ENCODE data around the gene IFITM2. TPM values are rescaled to one million over a fixed set of nuclear protein-coding genes. Genes with fewer than 3 reads are reported as not detected.
A peak's percentile ranks its signal among the peaks of the same experiment; 100 is the strongest.

The IFITM2 gene
- total and polyA plus RNA-seq, 2 of the 13 experiments (the other 11 are each of a cell fraction or from before 2014, with no cell fraction given), result 13.8 to 267 TPM

DNA sequence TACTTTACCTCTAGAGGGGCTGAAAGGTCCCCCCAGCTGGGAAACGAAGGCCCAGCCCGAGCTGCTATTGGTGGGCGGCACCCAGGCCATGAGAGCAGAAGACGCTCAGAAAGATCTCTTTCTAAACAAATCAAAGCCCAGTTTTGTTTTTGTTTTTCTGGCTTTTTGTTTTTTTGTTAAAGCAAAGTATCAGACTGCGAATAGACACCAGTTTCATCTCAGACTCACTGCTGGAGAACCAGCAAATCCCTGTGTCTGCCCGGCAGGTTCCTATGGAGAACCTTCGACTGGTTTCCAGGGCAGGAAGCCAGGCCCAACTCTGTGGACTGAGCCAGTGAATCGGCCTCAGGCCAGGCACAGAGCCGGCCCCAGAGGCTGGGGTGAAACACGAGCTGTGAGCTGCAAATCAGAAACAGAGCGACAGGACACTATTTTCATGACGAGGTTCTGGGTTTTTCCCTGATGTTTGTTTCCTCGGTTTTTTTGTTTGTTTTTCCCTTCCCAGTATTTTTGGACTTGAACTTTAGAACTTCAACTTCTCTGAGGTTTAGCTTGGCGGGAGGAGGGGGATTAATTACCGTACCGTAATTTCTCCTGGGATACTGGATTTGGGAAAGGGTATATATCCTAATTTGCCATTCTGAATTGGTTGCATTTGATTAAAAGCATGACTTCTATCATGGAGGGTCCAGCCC is 45.7 kb downstream of the IFITM2 start (continued):
- TF ChIP-seq FOXK1 (CRISPR knock-in tag; IDR thresholded peaks at IDR 0.05; ENCODE audit: borderline replicate concordance, low read depth) (no peak; the same call in 1 of the 2 replicates), MAZ (IDR thresholded peaks at IDR 0.05; ENCODE audit: borderline replicate concordance, low read depth, low read length) (no peak), MAZ (CRISPR knock-in tag; IDR thresholded peaks at IDR 0.05; ENCODE audit: low read depth) (no peak), FUBP1 (CRISPR knock-in tag; IDR thresholded peaks at IDR 0.05; ENCODE audit: borderline replicate concordance) (no peak), CBX2 (IDR thresholded peaks at IDR 0.05; ENCODE audit: low read depth, low read length) (no peak), CBX2 (CRISPR knock-in tag; IDR thresholded peaks at IDR 0.05; ENCODE audit: low read depth) (no peak; the same call in 1 of the 2 replicates), RAD21 (CRISPR knock-in tag; IDR thresholded peaks at IDR 0.05) (no peak), SALL1 (CRISPR knock-in tag; IDR thresholded peaks at IDR 0.05) (peak; percentile 77), ZNF557 (CRISPR knock-in tag; IDR thresholded peaks at IDR 0.05) (no peak), MBD4 (IDR thresholded peaks at IDR 0.05; ENCODE audit: borderline replicate concordance, low read length) (no peak), SETDB1 (CRISPR knock-in tag; IDR thresholded peaks at IDR 0.05; ENCODE audit: borderline replicate concordance) (no peak), NFKBIZ (CRISPR knock-in tag; IDR thresholded peaks at IDR 0.05) (peak; percentile 80), NR2F2 (IDR thresholded peaks at IDR 0.05; ENCODE audit: borderline replicate concordance, low read depth) (no peak), FOXA1 (IDR thresholded peaks at IDR 0.05) (no peak), FOXA1 (CRISPR knock-in tag; IDR thresholded peaks at IDR 0.05) (peak; percentile 30; the same call in 1 of the 2 replicates), SAP130 (CRISPR knock-in tag; IDR thresholded peaks at IDR 0.05; ENCODE audit: low read depth) (peak; percentile 84), NR2F1 (CRISPR knock-in tag; IDR thresholded peaks at IDR 0.05) (no peak), ELF1 (CRISPR knock-in tag; IDR thresholded peaks at IDR 0.05) (peak; percentile 36; the same call in 1 of the 2 replicates), JUNB (CRISPR knock-in tag; IDR thresholded peaks at IDR 0.05; ENCODE audit: borderline replicate concordance) (no peak), GTF2F1 (IDR thresholded peaks at IDR 0.05; ENCODE audit: low read length) (no peak), FOXJ3 (CRISPR knock-in tag; IDR thresholded peaks at IDR 0.05; ENCODE audit: borderline replicate concordance) (no peak), HNRNPL (IDR thresholded peaks at IDR 0.05; ENCODE audit: low read depth, low read length) (no peak), HHEX (CRISPR knock-in tag; IDR thresholded peaks at IDR 0.05) (no peak), ISL2 (CRISPR knock-in tag; IDR thresholded peaks at IDR 0.05) (peak; percentile 20; the same call in 1 of the 2 replicates), TCF12 (IDR thresholded peaks at IDR 0.05) (no peak), TCF12 (CRISPR knock-in tag; IDR thresholded peaks at IDR 0.05) (no peak), DNMT3B (CRISPR knock-in tag; conservative IDR thresholded peaks at IDR 0.05) (no peak), ZNF768 (CRISPR knock-in tag; IDR thresholded peaks at IDR 0.05) (peak; percentile 58; the same call in 1 of the 2 replicates), CEBPG (CRISPR knock-in tag; IDR thresholded peaks at IDR 0.05) (no peak), ZNF317 (CRISPR knock-in tag; IDR thresholded peaks at IDR 0.05) (peak; percentile 46; the same call in 1 of the 2 replicates), SP1 (IDR thresholded peaks at IDR 0.05) (no peak), SP1 (CRISPR knock-in tag; IDR thresholded peaks at IDR 0.05) (no peak)
- TF ChIP-seq, protein P1, sequence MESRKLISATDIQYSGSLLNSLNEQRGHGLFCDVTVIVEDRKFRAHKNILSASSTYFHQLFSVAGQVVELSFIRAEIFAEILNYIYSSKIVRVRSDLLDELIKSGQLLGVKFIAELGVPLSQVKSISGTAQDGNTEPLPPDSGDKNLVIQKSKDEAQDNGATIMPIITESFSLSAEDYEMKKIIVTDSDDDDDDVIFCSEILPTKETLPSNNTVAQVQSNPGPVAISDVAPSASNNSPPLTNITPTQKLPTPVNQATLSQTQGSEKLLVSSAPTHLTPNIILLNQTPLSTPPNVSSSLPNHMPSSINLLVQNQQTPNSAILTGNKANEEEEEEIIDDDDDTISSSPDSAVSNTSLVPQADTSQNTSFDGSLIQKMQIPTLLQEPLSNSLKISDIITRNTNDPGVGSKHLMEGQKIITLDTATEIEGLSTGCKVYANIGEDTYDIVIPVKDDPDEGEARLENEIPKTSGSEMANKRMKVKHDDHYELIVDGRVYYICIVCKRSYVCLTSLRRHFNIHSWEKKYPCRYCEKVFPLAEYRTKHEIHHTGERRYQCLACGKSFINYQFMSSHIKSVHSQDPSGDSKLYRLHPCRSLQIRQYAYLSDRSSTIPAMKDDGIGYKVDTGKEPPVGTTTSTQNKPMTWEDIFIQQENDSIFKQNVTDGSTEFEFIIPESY (CRISPR knock-in tag; IDR thresholded peaks at IDR 0.05), result peak; percentile 55; the same call in 1 of the 2 replicates

Measured in HepG2 (cell line).